Nephron (organoid): Measurements from ENCODE around the gene SLC22A2.

Experiments used
- H3K27ac Mint-ChIP-seq, 3 experiments: 2 replicates each; pipeline ENCODE4 v1.8.0; 2020; ENCODE audit warnings: mixed read lengths in 3 of 3, mild to moderate bottlenecking in 2 of 3, moderate library complexity in 1 of 3
- H3K27me3 Mint-ChIP-seq: 2 replicates; pipeline ENCODE4 v1.8.0; 2021; ENCODE audit warnings: low read depth, mild to moderate bottlenecking, moderate library complexity, mixed read lengths
- H3K36me3 Mint-ChIP-seq: 2 replicates; pipeline ENCODE4 v1.8.0; 2020; ENCODE audit warnings: low read depth, mixed read lengths
- H3K4me1 Mint-ChIP-seq: 2 replicates; pipeline ENCODE4 v1.8.0; 2020; ENCODE audit warnings: mixed read lengths
- H3K4me3 Mint-ChIP-seq, 3 experiments: 2 replicates each; pipeline ENCODE4 v1.8.0; 2020; ENCODE audit warnings: mild to moderate bottlenecking in 3 of 3, mixed read lengths in 3 of 3, moderate library complexity in 2 of 3
- H3K9me3 Mint-ChIP-seq: 2 replicates; pipeline ENCODE4 v1.8.0; 2020; ENCODE audit warnings: mixed read lengths
- TF ChIP-seq, protein P1 (sequence below), 3 experiments: fragments of 200-600 bp; sonication (generic); IDR thresholded peaks; one replicate each; pipeline ENCODE4 v1.5.0; 2021; ENCODE audit warnings: antibody characterized with exemption in 3 of 3; ENCODE audit not compliant: unreplicated experiment in 3 of 3

Gene SLC22A2

DNA sequence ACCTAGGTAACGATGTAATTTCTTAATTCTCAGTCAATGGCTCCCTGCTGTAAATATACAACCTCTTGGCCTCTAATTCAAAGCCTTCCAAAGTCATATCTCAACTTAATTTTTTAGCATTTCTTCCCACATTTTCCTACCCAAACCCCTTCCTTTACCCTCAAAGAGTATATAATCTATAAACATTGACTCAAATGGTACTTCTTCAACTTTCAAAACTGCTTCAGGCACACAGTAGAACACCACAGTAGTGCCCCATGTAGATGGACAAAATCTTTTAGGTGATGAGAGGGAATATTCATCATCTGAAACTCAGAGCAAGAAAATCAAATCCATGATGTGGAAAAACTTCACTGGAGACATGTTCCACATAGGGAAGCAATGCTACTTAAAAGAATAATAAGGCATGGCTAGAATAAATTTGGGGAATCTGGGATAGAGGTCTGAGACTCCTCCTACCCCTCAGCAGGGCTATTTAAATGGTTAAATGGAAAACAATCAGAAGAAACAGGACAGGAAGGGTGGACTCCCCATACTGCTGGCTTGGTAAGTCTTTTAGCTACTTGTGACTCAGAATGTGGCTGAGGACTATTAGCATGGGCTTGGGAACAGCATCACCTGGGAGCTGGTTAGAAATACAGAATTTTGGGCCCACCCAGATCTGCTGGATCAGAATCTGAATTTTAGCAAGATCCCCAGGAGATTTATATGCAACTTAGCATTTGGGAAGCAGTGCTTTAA is 6.4 kb downstream of the SLC22A2 start:
- no peaks in the 10 kb centered on the region for H3K9me3 Mint-ChIP-seq
- H3K4me3 Mint-ChIP-seq, result no peak overlapping the region
- H3K27me3 Mint-ChIP-seq, result peaks cover 11% of the 10 kb centered on the region
- peaks cover 34% of the 10 kb centered on the region for H3K4me1 Mint-ChIP-seq
- TF ChIP-seq, protein P1, sequence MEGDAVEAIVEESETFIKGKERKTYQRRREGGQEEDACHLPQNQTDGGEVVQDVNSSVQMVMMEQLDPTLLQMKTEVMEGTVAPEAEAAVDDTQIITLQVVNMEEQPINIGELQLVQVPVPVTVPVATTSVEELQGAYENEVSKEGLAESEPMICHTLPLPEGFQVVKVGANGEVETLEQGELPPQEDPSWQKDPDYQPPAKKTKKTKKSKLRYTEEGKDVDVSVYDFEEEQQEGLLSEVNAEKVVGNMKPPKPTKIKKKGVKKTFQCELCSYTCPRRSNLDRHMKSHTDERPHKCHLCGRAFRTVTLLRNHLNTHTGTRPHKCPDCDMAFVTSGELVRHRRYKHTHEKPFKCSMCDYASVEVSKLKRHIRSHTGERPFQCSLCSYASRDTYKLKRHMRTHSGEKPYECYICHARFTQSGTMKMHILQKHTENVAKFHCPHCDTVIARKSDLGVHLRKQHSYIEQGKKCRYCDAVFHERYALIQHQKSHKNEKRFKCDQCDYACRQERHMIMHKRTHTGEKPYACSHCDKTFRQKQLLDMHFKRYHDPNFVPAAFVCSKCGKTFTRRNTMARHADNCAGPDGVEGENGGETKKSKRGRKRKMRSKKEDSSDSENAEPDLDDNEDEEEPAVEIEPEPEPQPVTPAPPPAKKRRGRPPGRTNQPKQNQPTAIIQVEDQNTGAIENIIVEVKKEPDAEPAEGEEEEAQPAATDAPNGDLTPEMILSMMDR (IDR thresholded peaks at IDR 0.05; ENCODE audit: unreplicated experiment in 3 of 3), result no peak
- H3K36me3 Mint-ChIP-seq, result no peaks in the 10 kb centered on the region
- peak overlapping the region in 1 of 3 experiments; percentile 50 for H3K27ac Mint-ChIP-seq

DNA sequence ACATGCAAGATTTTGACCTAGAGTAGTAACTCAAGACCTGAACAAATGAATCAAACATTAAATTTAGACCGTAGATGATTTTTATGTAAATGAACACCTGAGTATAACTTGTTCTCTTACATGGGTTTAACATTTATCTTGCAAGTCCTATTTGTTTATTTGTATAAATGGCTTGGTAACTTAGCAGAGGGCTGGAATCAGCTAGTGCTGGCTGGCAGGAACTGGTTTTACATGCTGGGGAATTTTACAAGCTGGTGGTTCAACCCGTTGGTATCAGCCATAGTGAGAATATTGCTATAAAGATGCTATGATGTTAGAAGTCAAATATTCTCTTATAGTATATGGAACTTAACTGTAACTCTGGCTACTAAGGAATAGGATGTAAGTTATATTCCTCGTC is 8.9 kb downstream of the SLC22A2 start:
- Mint-ChIP-seq H3K4me3 (no peak overlapping the region), H3K27me3 (peaks cover 5% of the 10 kb centered on the region), H3K4me1 (peaks cover 25% of the 10 kb centered on the region), H3K36me3 (no peaks in the 10 kb centered on the region), H3K9me3 (no peaks in the 10 kb centered on the region), H3K27ac (peak overlapping the region; percentile 57 to 94 (median 73))
- TF ChIP-seq, protein P1 (IDR thresholded peaks at IDR 0.05; ENCODE audit: unreplicated experiment in 3 of 3), result no peak

DNA sequence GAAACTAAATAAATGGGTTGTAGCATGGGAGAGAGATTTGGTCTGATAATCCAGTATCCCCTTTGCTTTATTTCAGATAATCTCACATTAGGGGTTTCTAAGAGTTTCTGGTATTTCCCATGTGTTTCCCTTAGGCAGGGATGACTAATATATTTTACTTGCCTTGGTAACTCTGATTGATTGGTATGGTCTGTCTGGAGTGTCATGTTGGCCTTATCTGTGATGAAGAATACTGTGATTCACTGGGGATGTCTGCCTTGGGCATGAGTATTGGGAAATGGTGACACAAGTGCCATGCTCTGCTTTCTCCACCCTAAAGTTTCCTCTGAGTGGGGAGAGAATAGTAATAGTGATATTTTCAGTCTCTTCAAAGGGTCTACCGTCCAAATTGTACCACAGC is 10.1 kb downstream of the SLC22A2 start:
- Mint-ChIP-seq H3K4me1 (peaks cover 21% of the 10 kb centered on the region), H3K27me3 (peaks cover under 1% of the 10 kb centered on the region), H3K9me3 (no peaks in the 10 kb centered on the region)

DNA sequence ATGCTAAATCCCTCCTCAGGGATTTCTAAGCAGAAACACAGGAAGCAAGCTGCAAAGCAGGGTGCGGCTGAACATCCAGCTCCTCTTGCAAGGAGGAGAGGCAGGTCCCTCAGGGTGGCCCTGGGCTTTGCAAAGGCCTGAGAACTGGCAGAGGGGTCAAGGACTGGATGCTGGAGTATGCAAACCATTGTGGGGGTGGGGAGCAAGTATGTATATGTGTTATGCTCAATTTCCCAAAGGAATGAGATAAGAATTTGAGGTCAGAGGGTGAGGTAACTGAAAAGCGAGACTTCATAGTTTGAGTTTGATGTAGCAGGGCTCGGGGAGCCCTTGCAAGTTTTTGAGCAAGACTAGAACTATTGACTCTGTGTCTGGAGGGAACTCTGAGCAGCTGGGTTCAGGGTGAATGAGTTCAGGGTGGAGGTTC is 11.2 kb downstream of the SLC22A2 start:
- Mint-ChIP-seq H3K4me3 (peak overlapping the region in 2 of 3 experiments; percentile 0 to 34), H3K9me3 (no peaks in the 10 kb centered on the region), H3K27ac (peak overlapping the region; percentile 56 to 94 (median 89)), H3K36me3 (no peaks in the 10 kb centered on the region), H3K27me3 (peaks cover 3% of the 10 kb centered on the region), H3K4me1 (peaks cover 21% of the 10 kb centered on the region)
- TF ChIP-seq, protein P1 (IDR thresholded peaks at IDR 0.05; ENCODE audit: unreplicated experiment in 3 of 3), result no peak

More for the DNA sequence above, 10.1 kb downstream of the SLC22A2 start:
- no peak overlapping the region for H3K4me3 Mint-ChIP-seq
- H3K36me3 Mint-ChIP-seq, result no peaks in the 10 kb centered on the region
- peak overlapping the region in 2 of 3 experiments; percentile 42 to 94 for H3K27ac Mint-ChIP-seq
- TF ChIP-seq, protein P1 (IDR thresholded peaks at IDR 0.05; ENCODE audit: unreplicated experiment in 3 of 3), result no peak

DNA sequence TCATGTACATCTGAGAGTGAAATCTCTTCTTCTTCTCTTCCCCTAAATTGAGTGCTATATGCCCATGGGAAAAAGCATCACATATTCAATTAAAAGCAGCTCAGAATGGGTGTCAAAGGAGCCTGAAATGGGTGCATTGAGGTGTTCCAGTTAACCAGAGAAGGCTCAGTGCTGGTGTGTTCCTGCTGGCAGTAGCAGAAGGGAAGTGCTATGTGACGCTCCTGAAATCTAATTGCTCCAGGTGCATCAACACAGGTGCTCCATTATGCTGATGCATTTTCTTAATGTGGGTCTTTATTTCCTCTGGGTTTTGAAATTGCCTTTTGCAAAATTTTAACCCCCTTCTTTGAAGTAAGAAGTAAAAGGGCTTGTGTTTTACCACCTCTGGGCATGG is 17.9 kb downstream of the SLC22A2 start:
- TF ChIP-seq, protein P1 (IDR thresholded peaks at IDR 0.05; ENCODE audit: unreplicated experiment in 3 of 3), result no peak
- Mint-ChIP-seq H3K27me3 (peaks cover 3% of the 10 kb centered on the region), H3K36me3 (no peaks in the 10 kb centered on the region)

More for the DNA sequence above, 17.9 kb downstream of the SLC22A2 start:
- Mint-ChIP-seq H3K4me3 (no peak overlapping the region), H3K27ac (no peak overlapping the region), H3K9me3 (peaks cover 7% of the 10 kb centered on the region), H3K4me1 (no peaks in the 10 kb centered on the region)
